RKO (cell line): ENCODE data around the gene IRGC.
A peak's percentile ranks its signal among the peaks of the same experiment; 100 is the strongest.

ENCODE experiments used
- DNase-seq: peaks from one replicate; pipeline ENCODE4 v3.0.0-alpha.2; 2016; ENCODE audit warnings: low spot score

IRGC gene

DNA sequence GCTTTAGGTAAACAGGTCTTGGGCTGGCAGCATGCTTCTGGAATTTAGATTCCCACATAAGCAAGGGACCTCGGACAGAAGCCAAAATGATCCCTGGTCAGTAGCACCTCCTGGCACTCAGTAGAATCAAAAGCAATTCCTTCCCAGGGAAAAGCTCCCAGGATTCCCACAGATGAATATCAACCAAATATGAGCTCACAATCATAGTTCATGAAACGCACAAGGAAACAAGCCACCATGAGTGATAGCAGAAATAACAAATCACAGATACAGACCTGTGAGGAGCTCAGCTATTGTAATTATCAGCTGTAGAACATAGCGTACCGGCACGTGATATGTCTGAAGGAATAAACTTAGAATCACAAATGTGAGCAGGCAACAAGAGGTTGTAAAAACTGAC is 24.1 kb upstream of the IRGC start:
- DNase-seq = no peak

DNA sequence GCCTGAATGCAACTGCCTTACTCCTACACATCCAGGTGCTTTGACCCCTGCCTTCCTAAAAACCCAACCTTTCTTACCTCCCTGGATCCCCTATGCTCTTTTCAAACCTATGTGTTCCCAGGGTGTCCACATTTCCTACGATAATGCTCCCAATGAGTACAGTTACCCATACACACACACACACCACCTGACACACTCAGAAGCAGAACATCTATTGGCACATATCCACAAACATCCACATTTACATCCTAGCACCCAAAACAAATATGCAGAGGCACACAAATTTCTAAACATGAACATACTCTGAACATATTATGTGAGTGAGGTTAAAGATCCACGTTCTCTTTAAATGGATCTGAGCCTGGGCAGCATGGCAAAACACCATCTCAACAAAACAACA is 23.5 kb upstream of the IRGC start:
- DNase-seq = no peak

DNA sequence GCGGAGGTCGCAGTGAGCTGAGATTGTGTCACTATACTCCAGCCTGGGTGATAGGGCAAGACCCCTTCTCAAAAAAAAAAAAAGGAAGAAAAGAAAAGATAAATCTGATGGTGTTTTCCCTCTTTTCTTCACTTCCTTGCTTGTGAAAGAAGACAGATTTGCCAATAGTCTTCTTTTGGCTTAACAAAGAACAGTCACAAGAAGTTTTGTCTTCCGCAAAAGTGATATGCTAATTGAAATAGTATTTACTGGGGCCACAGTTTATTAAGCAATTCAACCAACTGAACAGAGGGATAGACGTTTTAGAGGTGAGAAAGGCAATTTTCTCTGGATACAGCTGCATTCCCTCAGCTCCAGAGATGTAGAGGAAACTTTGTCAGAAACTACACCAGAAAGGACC is 23.0 kb upstream of the IRGC start:
- no peak for DNase-seq

DNA sequence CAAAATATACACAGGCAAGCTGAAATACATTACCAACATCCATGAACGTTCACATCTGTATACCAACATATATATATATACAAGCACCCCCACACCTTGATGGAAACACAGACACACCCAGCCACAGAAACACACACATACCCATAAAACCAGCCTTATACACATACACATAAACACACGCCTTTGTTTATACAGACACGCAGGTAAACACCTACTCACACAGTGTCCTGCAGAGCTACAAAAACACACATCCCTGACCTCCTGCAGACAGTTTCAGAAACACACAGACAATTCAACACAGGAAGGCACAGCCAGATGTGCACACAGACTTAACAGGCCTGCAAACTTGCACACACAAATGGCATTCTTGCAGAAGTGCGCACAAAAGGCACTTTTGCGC is 21.3 kb upstream of the IRGC start:
- DNase-seq = no peak

DNA sequence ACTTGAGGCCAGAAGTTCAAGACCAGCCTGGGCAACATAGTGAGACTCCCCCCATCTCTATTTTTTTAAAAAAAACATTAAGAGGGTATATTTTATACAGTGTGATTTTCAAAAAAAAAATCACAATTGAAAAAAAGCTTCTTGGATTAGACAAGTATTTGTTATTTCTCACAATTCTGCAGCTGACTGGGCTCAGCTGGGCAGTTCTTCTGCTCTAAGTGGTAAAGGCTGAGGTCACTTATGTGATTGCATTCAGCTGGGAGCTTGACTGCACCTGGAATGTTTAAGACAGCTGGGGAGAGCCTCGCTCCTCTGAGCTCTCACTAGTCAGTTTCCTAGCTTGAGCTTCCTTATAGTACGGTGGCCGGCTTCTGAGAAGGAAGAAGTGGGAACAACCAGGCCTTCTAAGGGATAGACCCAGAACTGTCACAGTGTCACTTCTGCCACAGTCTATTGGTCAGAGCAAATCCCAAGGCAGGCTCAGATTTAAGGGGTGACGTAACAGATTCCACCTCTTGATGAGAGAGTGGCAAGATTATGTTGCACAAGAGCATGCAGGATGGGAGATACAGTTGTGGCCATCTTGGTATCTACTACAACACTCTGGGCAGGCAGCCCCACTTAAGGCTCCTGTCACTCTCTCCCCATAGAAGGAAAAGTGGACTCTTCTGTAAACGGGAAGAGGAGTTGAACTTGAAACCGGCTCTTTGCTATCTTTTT is 19.7 kb upstream of the IRGC start:
- no peak for DNase-seq

DNA sequence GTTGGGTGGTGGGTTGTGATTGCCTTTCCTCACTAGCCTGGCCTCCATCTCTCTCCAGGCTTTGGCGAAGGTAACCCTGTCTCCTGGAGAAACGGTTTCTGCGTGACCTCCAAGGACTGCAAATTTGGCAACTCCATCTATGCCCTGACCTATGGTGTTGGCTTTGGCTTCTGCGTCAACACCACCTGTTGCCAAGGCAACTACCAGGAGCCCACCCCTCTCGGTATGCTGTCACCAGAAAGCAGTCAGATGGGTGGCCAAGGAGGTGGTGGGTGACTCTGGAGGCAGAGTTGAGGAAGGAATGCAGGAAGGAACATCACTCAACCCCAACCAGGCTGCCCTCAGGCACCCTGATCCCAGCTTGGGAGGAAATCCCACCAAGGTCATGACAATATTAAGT is 18.6 kb upstream of the IRGC start:
- no peak for DNase-seq

DNA sequence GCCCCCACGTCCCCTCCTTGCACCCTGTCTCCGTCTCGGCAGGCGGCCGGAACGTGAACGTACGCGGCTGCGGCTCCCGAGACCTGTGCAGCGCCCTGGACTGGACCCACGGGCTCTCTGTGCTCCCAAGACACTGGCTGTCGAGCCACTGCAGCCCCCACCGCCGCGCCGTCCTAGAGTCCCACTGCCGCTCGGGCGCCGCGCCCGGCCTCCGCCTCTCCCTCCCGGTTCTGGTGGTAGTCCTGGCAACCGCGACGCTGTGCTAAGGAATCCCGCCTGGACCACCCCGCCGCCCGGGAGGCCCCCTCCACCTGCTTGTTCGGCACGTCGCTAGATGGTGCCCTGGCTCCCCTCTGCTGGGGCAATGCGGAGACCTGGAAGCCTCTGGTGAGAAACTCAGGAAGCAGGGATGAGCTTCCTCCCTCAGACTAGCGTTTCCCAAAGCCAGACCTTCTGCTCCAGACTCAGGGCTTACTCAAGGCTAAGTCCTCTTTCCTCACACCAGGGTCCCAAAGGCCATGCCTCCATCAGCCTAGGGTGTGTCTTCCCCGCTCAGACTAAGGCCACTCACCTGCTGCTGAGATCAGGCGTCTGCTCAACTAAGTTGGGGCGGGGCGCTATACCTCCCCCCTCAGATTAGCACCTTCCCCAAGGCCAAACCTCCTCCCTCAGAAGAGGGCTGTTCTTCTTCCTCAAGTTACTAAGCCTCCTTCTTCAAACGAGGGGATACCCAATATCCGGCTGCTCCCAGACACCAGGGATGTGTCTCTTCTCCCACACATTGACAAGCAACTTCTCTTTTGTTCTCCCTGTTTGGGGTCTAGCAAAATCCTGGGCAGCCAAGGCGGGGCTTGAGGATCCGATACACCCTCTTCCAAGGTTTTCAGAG is 16.1 kb upstream of the IRGC start:
- DNase-seq = no peak

DNA sequence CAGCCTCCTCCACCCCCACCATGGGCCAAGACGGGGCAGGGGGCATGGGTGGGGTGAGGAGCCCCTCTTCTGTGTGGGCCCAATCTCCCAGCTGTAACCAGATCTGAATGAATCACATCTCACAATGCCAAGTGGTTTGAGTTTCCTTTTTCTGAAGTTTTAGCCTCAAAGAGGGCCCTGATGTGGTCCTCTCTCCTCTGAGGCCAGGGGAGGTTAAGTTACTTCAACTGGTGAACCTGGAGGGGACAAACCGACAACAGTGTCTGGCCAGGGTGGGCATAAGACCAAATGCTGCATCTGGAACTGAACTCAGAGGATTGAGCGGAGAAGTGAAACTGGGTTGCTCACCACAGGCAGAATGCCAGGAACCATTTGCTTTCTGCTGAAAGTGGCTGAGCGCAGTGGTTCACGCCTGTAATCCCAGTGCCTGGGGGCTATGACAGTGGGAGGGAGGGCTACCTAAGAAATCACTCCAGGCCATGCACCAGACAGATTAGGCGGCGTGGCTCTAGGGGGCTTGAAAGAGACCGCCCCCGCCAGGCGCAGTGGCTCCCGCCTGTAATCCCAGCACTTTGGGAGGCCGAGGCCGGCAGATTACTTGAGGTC is 15.4 kb upstream of the IRGC start:
- no peak for DNase-seq

DNA sequence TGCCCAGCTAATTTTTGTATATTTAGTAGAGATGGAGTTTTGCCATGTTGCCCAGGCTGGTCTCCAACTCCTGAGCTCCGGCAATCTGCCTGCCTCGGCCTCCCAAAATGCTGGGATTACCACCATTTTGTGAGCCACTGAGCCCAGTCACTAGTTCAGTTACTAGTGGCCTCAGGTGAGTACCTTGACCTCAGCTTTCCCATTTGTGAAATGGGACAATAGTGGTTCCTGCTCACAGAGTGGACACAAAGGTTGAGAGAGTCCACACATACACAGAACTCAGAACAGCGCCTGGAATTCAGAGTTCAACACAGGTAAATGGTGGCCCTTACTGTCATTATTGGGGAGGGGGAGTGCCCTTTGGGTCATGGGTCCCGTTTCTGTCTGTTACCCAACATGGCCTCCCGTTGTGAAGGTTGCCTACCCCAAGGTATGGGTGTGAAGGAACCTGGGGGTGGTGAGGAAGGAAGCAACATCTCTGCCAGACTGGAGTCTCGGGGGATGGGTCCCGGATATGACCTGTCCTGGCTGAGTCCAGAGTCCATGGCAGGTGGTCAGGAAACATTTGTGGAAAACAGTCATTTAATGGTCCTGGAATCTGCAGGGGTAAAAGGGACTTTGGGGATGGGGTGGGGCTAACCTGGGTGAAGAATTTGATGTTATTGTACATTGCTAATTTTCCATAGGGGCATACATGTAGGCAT is 11.7 kb upstream of the IRGC start:
- DNase-seq = no peak

DNA sequence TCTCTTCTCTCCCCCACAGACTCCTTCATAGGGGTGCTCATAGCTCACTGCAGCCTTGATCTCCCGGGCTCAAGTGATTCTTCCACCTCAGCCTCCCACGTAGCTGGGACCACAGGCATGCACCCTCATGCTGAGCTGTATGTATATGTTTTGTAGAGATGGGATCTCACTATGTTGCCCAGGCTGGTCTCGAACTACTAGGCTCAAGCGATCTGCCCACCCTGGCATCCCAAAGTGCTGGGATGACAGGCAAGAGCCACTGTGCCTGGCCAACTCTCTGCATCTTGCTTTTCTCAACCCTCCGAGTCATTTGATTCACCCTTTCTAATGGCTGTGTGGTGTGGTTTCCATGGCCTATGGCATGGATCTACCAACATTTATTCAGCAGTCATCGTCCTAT is 10.1 kb upstream of the IRGC start:
- DNase-seq = no peak

DNA sequence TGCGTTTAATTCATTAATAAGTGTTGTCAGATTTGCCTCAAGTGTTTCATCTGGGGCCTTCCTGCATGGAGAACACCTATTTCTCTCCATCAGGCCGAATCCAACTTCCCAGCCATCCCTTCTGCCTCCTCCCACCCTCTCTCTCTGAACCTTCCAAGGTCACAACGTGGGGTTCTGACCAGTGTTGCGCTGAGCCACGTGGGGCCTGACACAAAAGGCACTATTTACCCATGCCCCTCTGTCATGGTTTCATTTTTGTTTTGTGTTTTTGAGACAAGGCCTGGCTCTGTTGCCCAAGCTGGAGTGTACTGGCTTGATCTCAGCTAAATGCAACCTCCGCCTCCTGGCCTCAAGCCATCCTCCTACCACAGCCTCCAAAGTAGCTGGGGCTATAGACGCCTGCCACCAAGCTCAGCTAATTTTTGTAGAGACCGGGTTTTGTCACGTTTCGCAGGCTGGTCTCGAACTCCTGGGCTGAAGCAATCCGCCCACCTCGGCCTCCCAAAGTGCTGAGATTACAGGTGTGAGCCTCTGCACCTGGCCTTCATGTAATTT is 8.6 kb upstream of the IRGC start:
- no peak for DNase-seq

DNA sequence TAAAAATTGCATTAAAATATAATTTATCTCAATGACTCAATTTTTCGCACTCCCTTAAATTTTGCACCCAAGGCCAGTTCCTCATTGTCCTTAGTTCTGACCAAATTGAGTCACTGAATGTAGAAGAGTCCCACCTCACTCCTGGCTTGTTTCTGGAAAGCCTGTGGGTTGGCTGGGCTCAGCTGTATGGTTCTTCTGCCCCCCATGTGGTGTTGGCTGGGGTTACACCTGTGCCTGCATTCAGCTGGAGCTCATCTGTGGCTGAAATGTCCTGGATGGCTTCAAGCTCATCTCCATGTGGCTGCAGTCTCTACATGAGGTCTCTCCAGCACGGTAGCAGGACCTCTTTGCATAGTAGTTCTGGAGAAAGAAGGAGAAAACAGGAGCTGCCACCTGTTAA is 7.2 kb upstream of the IRGC start:
- DNase-seq = no peak

DNA sequence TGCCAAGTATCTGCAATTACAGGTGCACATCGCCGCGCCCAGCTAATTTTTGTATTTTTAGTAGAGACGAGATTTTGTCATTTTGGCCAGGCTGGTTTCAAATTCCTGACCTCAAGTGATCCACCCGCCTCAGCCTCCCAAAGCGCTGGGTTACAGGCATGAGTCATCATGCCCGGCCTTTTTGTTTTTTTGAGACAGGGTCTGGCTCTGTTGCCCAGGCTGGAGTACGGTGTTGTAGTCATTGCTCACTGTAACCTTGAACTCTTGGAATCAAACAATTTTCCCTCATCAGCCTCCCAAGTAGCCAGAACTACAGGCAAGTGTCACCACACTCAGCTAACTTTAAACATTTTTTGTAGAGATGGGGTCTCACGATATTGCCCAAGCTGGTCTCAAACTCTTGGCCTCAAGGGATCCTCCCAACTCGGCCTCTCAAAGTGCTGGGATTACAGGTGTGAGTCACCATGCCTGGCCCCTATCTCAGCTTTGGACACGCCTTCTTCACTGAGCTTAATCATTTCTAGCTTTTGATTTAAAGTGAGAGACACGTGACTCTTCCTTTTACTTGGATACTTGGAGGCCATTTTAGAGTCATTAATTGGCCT is 4.0 kb upstream of the IRGC start:
- peak; percentile 59 for DNase-seq

DNA sequence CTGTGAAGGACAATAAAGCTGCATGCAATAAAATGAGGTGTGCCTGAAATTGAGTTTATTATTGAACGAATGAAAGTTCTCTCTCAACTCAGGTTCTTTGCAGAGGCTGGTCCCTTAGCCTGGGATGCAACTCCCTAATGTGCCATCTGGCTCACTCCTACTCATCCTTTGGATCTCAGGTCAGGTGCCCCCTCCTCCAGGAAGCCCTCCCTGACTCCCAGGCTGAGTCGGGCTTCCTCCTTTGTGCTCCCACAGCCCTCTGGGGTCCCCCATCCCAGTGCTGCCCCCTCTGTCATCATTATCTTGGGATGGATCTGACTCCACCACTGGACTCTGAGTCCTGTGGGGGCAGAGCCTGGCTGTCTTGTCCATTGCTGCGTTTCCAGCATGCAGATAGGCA is 2.7 kb upstream of the IRGC start:
- DNase-seq = no peak

DNA sequence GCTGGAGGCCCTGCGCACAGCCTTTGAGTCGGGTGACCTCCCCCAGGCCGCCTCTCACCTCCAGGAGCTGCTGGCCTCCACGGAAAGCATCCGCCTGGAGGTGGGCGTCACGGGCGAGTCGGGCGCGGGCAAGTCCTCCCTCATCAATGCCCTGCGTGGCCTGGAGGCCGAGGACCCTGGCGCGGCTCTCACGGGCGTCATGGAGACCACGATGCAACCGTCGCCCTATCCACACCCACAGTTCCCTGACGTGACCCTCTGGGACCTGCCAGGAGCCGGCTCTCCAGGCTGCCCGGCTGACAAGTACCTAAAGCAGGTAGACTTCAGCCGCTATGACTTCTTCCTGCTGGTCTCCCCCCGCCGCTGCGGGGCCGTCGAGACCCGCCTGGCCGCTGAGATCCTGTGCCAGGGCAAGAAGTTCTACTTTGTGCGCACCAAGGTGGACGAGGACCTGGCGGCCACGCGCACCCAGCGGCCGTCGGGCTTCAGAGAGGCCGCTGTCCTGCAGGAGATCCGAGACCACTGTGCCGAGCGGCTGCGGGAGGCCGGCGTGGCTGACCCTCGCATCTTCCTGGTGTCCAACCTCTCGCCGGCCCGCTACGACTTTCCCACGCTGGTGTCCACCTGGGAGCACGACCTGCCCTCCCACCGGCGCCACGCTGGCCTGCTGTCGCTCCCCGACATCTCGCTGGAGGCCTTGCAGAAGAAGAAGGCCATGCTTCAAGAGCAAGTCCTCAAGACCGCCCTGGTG is 2.9 kb downstream of the IRGC start:
- DNase-seq = no peak

DNA sequence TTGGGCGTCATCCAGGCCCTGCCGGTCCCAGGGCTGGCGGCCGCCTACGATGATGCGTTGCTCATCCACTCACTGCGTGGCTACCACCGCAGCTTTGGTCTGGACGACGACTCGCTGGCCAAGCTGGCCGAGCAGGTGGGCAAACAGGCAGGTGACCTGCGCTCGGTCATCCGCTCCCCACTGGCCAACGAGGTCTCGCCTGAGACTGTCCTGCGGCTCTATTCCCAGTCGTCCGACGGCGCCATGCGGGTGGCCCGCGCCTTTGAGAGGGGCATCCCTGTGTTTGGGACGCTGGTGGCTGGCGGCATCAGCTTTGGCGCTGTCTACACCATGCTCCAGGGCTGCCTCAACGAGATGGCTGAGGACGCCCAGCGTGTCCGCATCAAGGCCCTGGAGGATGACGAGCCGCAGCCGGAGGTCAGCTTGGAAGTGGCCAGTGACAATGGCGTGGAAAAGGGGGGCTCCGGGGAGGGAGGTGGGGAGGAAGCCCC is 3.5 kb downstream of the IRGC start:
- DNase-seq = no peak

DNA sequence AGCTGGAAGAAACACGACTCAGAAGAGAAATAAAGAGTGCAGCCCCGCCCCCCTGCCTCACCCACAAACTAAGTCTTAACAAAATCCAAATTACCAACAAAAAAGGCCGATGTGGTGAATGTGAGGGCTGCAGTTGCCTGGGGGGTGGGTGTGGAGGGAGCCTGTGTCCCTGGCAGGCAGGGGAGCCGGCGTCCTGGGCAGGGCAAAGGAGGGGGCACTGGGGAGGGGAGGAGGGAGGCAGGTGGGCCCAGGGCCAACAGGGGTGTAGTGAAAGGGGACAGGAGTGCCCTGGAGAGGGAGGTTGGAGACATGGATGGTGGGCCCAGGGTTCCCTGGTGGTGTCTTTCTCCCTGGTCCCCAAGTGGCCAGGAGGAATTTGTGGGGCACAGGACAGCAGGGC is 4.0 kb downstream of the IRGC start:
- no peak for DNase-seq

DNA sequence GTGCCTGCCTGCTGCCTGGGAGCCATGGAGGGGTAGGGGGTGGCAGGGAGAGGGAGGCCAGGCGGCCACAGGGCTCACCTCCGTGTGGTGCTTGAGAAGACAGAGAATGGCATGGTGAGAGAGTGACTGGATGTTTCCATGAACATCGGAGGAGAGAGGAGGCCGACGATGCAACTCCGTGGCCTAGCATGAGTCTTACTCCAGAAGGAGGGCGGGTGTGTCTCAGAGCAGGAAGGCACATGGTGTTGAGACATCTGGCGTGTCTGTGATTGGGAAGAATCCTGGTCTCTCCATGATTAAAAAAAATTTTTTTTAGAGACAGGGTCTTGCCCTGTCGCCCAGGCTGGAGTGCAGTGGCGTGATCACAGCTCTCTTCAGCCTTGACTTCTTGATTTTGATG is 5.1 kb downstream of the IRGC start:
- no peak for DNase-seq

DNA sequence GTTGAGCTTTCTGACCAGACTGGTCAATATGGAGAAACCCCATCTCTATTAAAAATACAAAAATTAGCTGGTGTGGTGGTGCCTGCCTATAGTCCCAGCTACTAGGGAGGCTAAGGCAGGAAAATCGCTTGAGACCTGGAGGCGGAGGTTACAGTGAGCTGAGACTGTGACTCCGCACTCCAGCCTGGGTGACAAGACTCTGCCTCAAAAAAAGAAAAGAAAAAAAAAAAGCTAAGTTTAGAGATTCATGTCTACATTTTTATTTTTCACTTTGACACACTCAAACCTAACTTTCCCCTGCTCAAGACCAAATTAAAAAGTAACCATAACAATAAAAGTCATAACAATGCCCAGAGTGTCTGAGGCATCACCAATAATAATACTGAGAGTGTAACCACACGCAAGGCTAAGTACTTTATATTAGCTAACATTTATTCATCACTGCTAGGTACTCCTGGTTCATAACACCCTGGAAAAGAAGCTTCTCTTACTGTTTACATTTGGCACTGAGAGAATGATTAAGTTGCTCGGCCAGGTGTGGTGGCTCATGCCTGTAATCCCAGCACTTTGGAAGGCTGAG is 5.7 kb downstream of the IRGC start:
- DNase-seq = no peak

DNA sequence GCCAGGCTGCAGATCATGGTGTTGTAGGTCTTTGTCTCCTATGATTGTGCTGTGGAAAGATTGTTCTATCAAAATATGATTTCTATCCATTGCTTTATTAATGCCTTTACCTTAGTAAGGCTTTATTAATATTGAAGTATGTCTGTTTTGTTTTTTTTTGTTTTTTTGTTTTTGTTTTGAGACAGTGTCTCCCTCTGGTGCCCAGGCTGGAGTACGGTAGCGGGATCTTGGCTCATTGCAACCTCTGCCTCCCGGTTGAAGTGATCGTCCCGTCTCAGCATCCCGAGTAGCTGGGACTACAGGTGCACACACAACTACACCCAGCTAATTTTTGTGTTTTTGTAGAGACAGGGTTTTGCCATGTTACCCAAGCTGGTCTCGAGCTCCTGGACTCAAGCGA is 7.7 kb downstream of the IRGC start:
- DNase-seq = no peak

DNA sequence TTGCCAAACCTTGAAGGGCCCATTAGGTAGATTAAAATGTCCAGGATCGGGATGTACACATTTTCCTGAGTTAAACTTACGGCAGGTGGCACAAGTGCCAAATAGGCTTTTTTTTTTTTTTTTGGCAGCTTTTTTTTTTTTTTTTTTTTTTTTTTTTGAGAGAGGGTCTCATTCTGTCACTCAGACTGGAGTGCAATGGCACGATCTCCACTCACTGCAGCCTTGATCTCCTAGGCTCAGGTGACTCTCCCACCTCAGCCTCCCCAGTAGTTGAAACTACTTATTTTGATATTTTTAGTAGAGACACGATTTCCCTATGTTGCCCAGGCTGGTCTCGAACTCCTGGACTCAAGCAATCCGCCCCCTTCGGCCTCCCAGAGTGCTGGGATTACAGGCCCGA is 9.0 kb downstream of the IRGC start:
- DNase-seq = no peak
